Measurements from ENCODE around the gene TTC39C. TPM values are rescaled to one million over a fixed set of nuclear protein-coding genes. Genes with fewer than 3 reads are reported as not detected.

TTC39C gene
- total RNA-seq, 2 experiments from 2014 or later, result 82.6 to 91.8 TPM

- intact Hi-C loops (cut with DNase I, micrococcal nuclease), result loop anchor here (2.0 to 5.0 kb wide), 3 partner anchors 13 to 35 kb away; no protein-coding TSS in a partner anchor
- peak overlapping the region; percentile 86 for H3K27ac Mint-ChIP-seq
- H3K27ac ChIP-seq (ENCODE audit: low read depth in 1 of 2, low read length in 2 of 2), result peak overlapping the region; percentile 25 to 38
- peak in 9 of 14 experiments; percentile 21 to 87 (median 44) for DNase-seq
- H3K27me3 ChIP-seq (ENCODE audit: control insufficient read depth in 1 of 2, insufficient read depth in 2 of 2, low read length in 2 of 2), result no peaks in the 10 kb centered on the region
- POLR2A ChIA-PET, result interaction anchor here (0.7 to 1.0 kb wide), 3 partner anchors 27 to 101 kb away, joined by 3 read pairs; no protein-coding TSS in a partner anchor
- no peaks in the 10 kb centered on the region for H3K9me3 Mint-ChIP-seq
- H3K4me3 ChIP-seq (ENCODE audit: low read length), result peak overlapping the region; percentile 17
- H3K4me1 Mint-ChIP-seq (ENCODE audit: low read depth), result peaks cover 95% of the 10 kb centered on the region
- peaks cover 40% of the 10 kb centered on the region for H3K36me3 ChIP-seq (ENCODE audit: insufficient read depth, low read length)
- ATAC-seq (ENCODE audit: poor library complexity), result peak; percentile 71
- TF ChIP-seq CTCF (IDR thresholded peaks at IDR 0.05), result no peak
- peaks cover 73% of the 10 kb centered on the region for H3K4me1 ChIP-seq (ENCODE audit: insufficient read depth, low read length)
- no peaks in the 10 kb centered on the region for H3K9me3 ChIP-seq (ENCODE audit: control insufficient read depth in 1 of 2, insufficient read depth in 1 of 2, low read length in 2 of 2)
- peaks cover 79% of the 10 kb centered on the region for H3K36me3 Mint-ChIP-seq (ENCODE audit: low read depth)
- CTCF ChIA-PET, result interaction anchor here (1.0 kb wide), 1 partner anchor 101 kb away, joined by 4 read pairs; no protein-coding TSS in a partner anchor
- no peaks in the 10 kb centered on the region for H3K27me3 Mint-ChIP-seq
- peak overlapping the region; percentile 74 for H3K4me3 Mint-ChIP-seq
These were observed 5.2 kb downstream of the TTC39C start for GRCh38 chr18:24019641-24020331.

GRCh38 chr18:24021505-24021904, 7.0 kb downstream of the TTC39C start:
- H3K4me3 Mint-ChIP-seq, result peak overlapping the region; percentile 74
- peaks cover 98% of the 10 kb centered on the region for H3K4me1 Mint-ChIP-seq (ENCODE audit: low read depth)
- peaks cover 90% of the 10 kb centered on the region for H3K4me1 ChIP-seq (ENCODE audit: insufficient read depth, low read length)
- H3K9me3 ChIP-seq (ENCODE audit: control insufficient read depth in 1 of 2, insufficient read depth in 1 of 2, low read length in 2 of 2), result no peaks in the 10 kb centered on the region
- no peak for TF ChIP-seq CTCF (IDR thresholded peaks at IDR 0.05)
- no peaks in the 10 kb centered on the region for H3K9me3 Mint-ChIP-seq
- peak overlapping the region; percentile 86 for H3K27ac Mint-ChIP-seq
- POLR2A ChIA-PET, result interaction anchor here (1.4 to 1.7 kb wide), 2 partner anchors 10 to 21 kb away, joined by 3 to 5 read pairs; no protein-coding TSS in a partner anchor
- intact Hi-C loops (cut with DNase I, micrococcal nuclease), result no loop called here
- no peak for ATAC-seq (ENCODE audit: poor library complexity)
- CTCF ChIA-PET, result interaction anchor here (1.1 to 1.7 kb wide), 4 partner anchors 19 to 61 kb away, joined by 3 to 5 read pairs (median 3); no protein-coding TSS in a partner anchor
- peaks cover 81% of the 10 kb centered on the region for H3K36me3 Mint-ChIP-seq (ENCODE audit: low read depth)
- H3K4me3 ChIP-seq (ENCODE audit: low read length), result no peak overlapping the region
- H3K27me3 Mint-ChIP-seq, result no peaks in the 10 kb centered on the region
- no peak for DNase-seq
- H3K27me3 ChIP-seq (ENCODE audit: control insufficient read depth in 1 of 2, insufficient read depth in 2 of 2, low read length in 2 of 2), result no peaks in the 10 kb centered on the region
- peaks cover 50% of the 10 kb centered on the region for H3K36me3 ChIP-seq (ENCODE audit: insufficient read depth, low read length)
- H3K27ac ChIP-seq (ENCODE audit: low read depth in 1 of 2, low read length in 2 of 2), result no peak overlapping the region

GRCh38 chr18:24022161-24022560, 7.6 kb downstream of the TTC39C start:
- intact Hi-C loops (cut with DNase I, micrococcal nuclease), result no loop called here
- DNase-seq (no peak), ATAC-seq (ENCODE audit: poor library complexity) (no peak)
- H3K4me3 ChIP-seq (ENCODE audit: low read length), result no peak overlapping the region
- CTCF ChIA-PET, result interaction anchor here (1.1 to 1.7 kb wide), 3 partner anchors 18 to 60 kb away, joined by 3 to 5 read pairs (median 3); no protein-coding TSS in a partner anchor
- peak overlapping the region; percentile 86 for H3K27ac Mint-ChIP-seq
- no peaks in the 10 kb centered on the region for H3K27me3 Mint-ChIP-seq
- peak overlapping the region; percentile 52 for H3K4me3 Mint-ChIP-seq
- no peak for TF ChIP-seq CTCF (IDR thresholded peaks at IDR 0.05)
- H3K27me3 ChIP-seq (ENCODE audit: control insufficient read depth in 1 of 2, insufficient read depth in 2 of 2, low read length in 2 of 2), result no peaks in the 10 kb centered on the region
- peaks cover 98% of the 10 kb centered on the region for H3K4me1 Mint-ChIP-seq (ENCODE audit: low read depth)
- H3K36me3 ChIP-seq (ENCODE audit: insufficient read depth, low read length), result peaks cover 50% of the 10 kb centered on the region
- peaks cover 79% of the 10 kb centered on the region for H3K36me3 Mint-ChIP-seq (ENCODE audit: low read depth)
- POLR2A ChIA-PET, result interaction anchor here (1.7 kb wide), 1 partner anchor 21 kb away, joined by 5 read pairs; no protein-coding TSS in a partner anchor
- H3K27ac ChIP-seq (ENCODE audit: low read depth in 1 of 2, low read length in 2 of 2), result no peak overlapping the region
- no peaks in the 10 kb centered on the region for H3K9me3 ChIP-seq (ENCODE audit: control insufficient read depth in 1 of 2, insufficient read depth in 1 of 2, low read length in 2 of 2)
- H3K9me3 Mint-ChIP-seq, result no peaks in the 10 kb centered on the region
- H3K4me1 ChIP-seq (ENCODE audit: insufficient read depth, low read length), result peaks cover 94% of the 10 kb centered on the region
